Lung (tissue), 12 donors: ENCODE measurements around the gene MMP21. TPM values are rescaled to one million over a fixed set of nuclear protein-coding genes. Genes with fewer than 3 reads are reported as not detected.

Experiments used
- ATAC-seq: fragments of 200-7000 bp; cut with Tn5 transposase; one replicate; pipeline ENCODE4 v1.9.1; 2020; ENCODE audit warnings: moderate number of reproducible peaks; ENCODE audit not compliant: insufficient read depth, low FRiP score
- DNase-seq, 3 donors: peaks; one replicate each; pipeline ENCODE4 v3.0.0-alpha.2; 2013 to 2017
- H3K27ac ChIP-seq, 2 donors: one replicate each; pipeline ENCODE4 v1.5.1; 2013; ENCODE audit warnings: mild to moderate bottlenecking in 2 of 2, moderate library complexity in 2 of 2, control low read depth in 1 of 2, inconsistent platforms in 1 of 2, low read depth in 1 of 2, low read length in 1 of 2
- H3K27me3 ChIP-seq, 3 donors: one replicate each; pipeline ENCODE4 v1.5.1; 2013; ENCODE audit warnings: low read length in 2 of 3; ENCODE audit not compliant: control insufficient read depth in 3 of 3, insufficient read depth in 3 of 3
- H3K36me3 ChIP-seq, 4 donors: one replicate each; pipeline ENCODE4 v1.5.1; 2013; ENCODE audit warnings: low read length in 4 of 4, mild to moderate bottlenecking in 1 of 4, moderate library complexity in 1 of 4; ENCODE audit not compliant: control insufficient read depth in 4 of 4, insufficient read depth in 4 of 4
- H3K4me1 ChIP-seq, 5 donors: one replicate each; pipeline ENCODE4 v1.5.1; 2013; ENCODE audit warnings: low read length in 5 of 5, mild to moderate bottlenecking in 2 of 5, moderate library complexity in 1 of 5; ENCODE audit not compliant: control insufficient read depth in 5 of 5, insufficient read depth in 5 of 5
- H3K4me3 ChIP-seq: one replicate; pipeline ENCODE4 v1.5.1; 2013; ENCODE audit warnings: mild to moderate bottlenecking, control low read depth, moderate library complexity
- H3K9ac ChIP-seq, 2 donors: one replicate each; pipeline ENCODE4 v1.5.1; 2013; ENCODE audit warnings: low read length in 2 of 2, control low read depth in 1 of 2; ENCODE audit not compliant: insufficient read depth in 1 of 2
- H3K9me3 ChIP-seq, 4 donors: one replicate each; pipeline ENCODE4 v1.5.1; 2013; ENCODE audit warnings: low read length in 3 of 4, mild to moderate bottlenecking in 1 of 4, moderate library complexity in 1 of 4; ENCODE audit not compliant: control insufficient read depth in 4 of 4, insufficient read depth in 3 of 4
- WGBS, 2 donors: extraction: QIAGEN DNeasy Blood & Tissue Kit; methylation state at CpG; one replicate each; pipeline ENCODE4 v1.1.7; 2013; 5-methylcytosine and 5-hydroxymethylcytosine counted together
- polyA plus RNA-seq, 2 donors: library from polyadenylated mRNA; stranded (reverse); fragments of 200-250 nt; gene quantifications; one replicate each; pipeline ENCODE4 v1.2.1, GENCODE V29; 2013
- total RNA-seq, 2 donors: library from RNA; depleted of rRNA in 1 of 2; stranded (reverse); fragments of >200 nt in 1 of 2; gene quantifications; one replicate each; pipeline ENCODE4 v1.2.1, GENCODE V29; 2014 to 2021
- TF ChIP-seq, protein P1 (sequence below): IDR thresholded peaks from 2 replicates; pipeline ENCODE4 v1.5.1; 2012; ENCODE audit warnings: mild to moderate bottlenecking; ENCODE audit errors: control extremely low read depth, extremely low read depth
- donor health status: control.
- donor health status: control.
- donor health status: Bipolar disorder and iron deficiency.
- donor health status: healthy.
- donor health status: DM: yes; HTN: yes; CAD: no.

The MMP21 gene
- total and polyA plus RNA-seq, 4 donors, result 0.03 to 0.46 (median 0.15) TPM

DNA sequence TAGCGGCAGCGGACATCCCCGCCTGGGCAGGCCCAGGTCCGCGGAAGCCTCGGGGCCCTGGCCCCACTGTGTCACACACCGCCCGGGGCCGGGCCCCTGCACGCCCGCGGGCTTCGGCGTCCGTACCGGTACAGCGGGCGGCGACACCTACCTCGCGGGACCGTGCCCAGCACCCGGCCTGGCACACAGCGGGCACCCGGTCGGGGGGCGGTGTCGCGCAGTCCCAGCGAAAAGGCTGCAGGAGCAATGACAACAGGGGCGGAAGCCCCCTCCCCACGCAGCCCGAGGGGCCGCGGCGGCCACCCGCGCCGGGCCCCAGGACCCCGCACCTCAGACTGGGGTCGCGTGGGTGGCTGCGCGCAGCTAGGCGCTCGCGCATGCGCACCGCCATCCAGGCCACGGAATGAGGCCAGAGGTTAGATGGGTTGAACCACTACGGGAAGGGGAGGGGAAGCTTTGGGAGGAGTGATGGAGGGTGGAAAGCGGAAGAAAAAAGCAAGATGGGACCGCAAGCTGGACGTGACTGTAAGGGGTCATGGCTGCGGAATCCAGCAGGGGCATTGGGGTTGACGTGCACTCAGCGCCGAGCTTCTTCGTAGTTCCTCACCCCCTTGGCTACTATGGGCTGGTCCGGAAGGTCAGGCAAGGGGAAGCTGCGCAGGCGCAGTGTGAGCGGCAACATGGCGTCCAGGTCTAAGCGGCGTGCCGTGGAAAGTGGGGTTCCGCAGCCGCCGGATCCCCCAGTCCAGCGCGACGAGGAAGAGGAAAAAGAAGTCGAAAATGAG is 47.4 kb upstream of the MMP21 start, which contains the start of the genes BCCIP and UROS:
Gene BCCIP, plus strand, starts transcription at position 669 of the 785 bp plus-strand sequence. Its CDS starts 12 bp downstream, at position 681.
Gene UROS, minus strand, starts transcription at position 381 of the 785 bp plus-strand sequence. CDS start 6,759 bp downstream, outside the sequence.
- peaks cover 5 to 20% (median 13%) of the 10 kb centered on the region in 5 donors for H3K4me1 ChIP-seq
- peaks cover 2 to 13% (median 7%) of the 10 kb centered on the region in 4 donors for H3K36me3 ChIP-seq
- peak within 1 kb of the TSS; percentile 85 to 99 for H3K9ac ChIP-seq
- no peaks in the 10 kb centered on the region for H3K27me3 ChIP-seq
- H3K9me3 ChIP-seq, result no peaks in the 10 kb centered on the region
- DNase-seq (peak; percentile 90 to 95 (median 93)), ATAC-seq (peak; percentile 97)
- 0% methylated on average over 72 to 74 of the region's 74 CpGs for WGBS, 2 donors
- TF ChIP-seq, protein P1, sequence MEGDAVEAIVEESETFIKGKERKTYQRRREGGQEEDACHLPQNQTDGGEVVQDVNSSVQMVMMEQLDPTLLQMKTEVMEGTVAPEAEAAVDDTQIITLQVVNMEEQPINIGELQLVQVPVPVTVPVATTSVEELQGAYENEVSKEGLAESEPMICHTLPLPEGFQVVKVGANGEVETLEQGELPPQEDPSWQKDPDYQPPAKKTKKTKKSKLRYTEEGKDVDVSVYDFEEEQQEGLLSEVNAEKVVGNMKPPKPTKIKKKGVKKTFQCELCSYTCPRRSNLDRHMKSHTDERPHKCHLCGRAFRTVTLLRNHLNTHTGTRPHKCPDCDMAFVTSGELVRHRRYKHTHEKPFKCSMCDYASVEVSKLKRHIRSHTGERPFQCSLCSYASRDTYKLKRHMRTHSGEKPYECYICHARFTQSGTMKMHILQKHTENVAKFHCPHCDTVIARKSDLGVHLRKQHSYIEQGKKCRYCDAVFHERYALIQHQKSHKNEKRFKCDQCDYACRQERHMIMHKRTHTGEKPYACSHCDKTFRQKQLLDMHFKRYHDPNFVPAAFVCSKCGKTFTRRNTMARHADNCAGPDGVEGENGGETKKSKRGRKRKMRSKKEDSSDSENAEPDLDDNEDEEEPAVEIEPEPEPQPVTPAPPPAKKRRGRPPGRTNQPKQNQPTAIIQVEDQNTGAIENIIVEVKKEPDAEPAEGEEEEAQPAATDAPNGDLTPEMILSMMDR, result no peak
- peak within 1 kb of the TSS; percentile 86 for H3K4me3 ChIP-seq
- H3K27ac ChIP-seq, result peak within 1 kb of the TSS; percentile 89 to 96

DNA sequence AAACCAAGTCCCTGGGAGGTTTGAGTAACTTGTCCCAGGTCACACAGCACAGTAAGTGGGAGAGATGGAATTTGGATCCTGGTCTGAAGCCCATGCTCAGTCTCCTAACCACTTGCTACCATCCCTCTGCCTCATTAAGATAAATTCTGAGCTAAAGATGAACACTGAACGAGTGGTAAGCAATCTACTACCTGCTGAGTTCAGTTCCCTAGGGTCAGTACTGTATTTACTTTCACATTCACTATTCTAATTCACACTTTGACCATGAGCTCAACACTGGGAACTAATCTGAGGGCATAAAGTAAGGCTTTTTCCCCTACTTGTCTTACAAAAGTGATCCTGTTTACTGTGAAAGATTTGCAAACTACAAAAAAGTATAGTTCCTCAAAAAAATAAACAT is 45.1 kb upstream of the MMP21 start:
- ATAC-seq (no peak), DNase-seq (no peak)
- TF ChIP-seq, protein P1, result no peak
- peaks cover 5 to 20% (median 13%) of the 10 kb centered on the region in 5 donors for H3K4me1 ChIP-seq
- H3K9me3 ChIP-seq, result no peaks in the 10 kb centered on the region
- peaks cover 0 to 4% (median under 1%) of the 10 kb centered on the region in 4 donors for H3K36me3 ChIP-seq
- no peaks in the 10 kb centered on the region for H3K27me3 ChIP-seq
- H3K27ac ChIP-seq, result no peak overlapping the region
- WGBS, 2 donors, result 65 to 86% methylated on average over 1 of the region's 1 CpG
- no peak overlapping the region for H3K4me3 ChIP-seq
- H3K9ac ChIP-seq, result no peak overlapping the region

DNA sequence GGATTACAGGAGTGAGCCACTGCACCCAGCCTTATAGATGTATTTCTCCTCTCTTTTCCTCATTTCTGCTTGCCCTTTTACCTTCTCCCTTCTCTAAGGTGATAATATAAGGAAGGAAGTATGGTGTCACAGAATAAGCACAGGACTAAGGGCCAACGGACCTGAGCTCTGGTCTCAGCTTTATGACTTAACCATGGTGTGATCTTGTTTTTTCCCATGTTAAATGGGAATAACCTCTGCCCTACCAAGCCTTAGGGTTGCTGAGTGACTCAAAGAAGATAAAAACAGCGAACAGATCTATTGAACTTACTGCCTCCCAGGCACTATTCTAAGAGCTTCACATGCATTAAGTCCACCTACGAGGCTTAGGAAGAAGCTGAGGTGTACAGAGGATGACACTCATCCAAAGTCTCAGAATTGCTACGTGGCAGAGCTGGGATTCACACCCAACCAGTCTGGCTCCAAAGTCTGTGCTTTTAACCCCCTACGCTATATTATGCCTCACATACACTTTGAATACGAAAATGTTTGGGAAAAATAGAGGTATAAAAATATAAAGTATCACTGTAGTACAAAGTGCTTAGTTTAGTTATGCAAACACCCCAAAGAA is 41.8 kb upstream of the MMP21 start:
- Histone ChIP-seq H3K4me1 (peaks cover 0 to 6% (median 2%) of the 10 kb centered on the region in 5 donors), H3K27ac (no peak overlapping the region), H3K9me3 (no peaks in the 10 kb centered on the region), H3K9ac (no peak overlapping the region), H3K36me3 (peaks cover 9 to 20% (median 12%) of the 10 kb centered on the region in 4 donors), H3K4me3 (no peak overlapping the region), H3K27me3 (no peaks in the 10 kb centered on the region)
- DNase-seq, result no peak
- no peak for ATAC-seq
- WGBS, 2 donors, result 87% methylated on average over 6 of the region's 6 CpGs
- TF ChIP-seq, protein P1, result no peak
